Lung (tissue), 12 donors: ENCODE data around the gene COMMD4. TPM values are rescaled to one million over a fixed set of nuclear protein-coding genes. Genes with fewer than 3 reads are reported as not detected.
"Not testable (repeated sequence)": the region's sequence is repeated elsewhere in the genome, so short reads cannot be mapped to it uniquely, and the experiment has no call there.

Source experiments
- ATAC-seq: fragments of 200-7000 bp; cut with Tn5 transposase; one replicate; pipeline ENCODE4 v1.9.1; 2020; ENCODE audit warnings: moderate number of reproducible peaks; ENCODE audit not compliant: insufficient read depth, low FRiP score
- DNase-seq, 3 donors: peaks; one replicate each; pipeline ENCODE4 v3.0.0-alpha.2; 2013 to 2017
- H3K27ac ChIP-seq, 2 donors: one replicate each; pipeline ENCODE4 v1.5.1; 2013; ENCODE audit warnings: mild to moderate bottlenecking in 2 of 2, moderate library complexity in 2 of 2, control low read depth in 1 of 2, inconsistent platforms in 1 of 2, low read depth in 1 of 2, low read length in 1 of 2
- H3K27me3 ChIP-seq, 3 donors: one replicate each; pipeline ENCODE4 v1.5.1; 2013; ENCODE audit warnings: low read length in 2 of 3; ENCODE audit not compliant: control insufficient read depth in 3 of 3, insufficient read depth in 3 of 3
- H3K36me3 ChIP-seq, 4 donors: one replicate each; pipeline ENCODE4 v1.5.1; 2013; ENCODE audit warnings: low read length in 4 of 4, mild to moderate bottlenecking in 1 of 4, moderate library complexity in 1 of 4; ENCODE audit not compliant: control insufficient read depth in 4 of 4, insufficient read depth in 4 of 4
- H3K4me1 ChIP-seq, 5 donors: one replicate each; pipeline ENCODE4 v1.5.1; 2013; ENCODE audit warnings: low read length in 5 of 5, mild to moderate bottlenecking in 2 of 5, moderate library complexity in 1 of 5; ENCODE audit not compliant: control insufficient read depth in 5 of 5, insufficient read depth in 5 of 5
- H3K4me3 ChIP-seq: one replicate; pipeline ENCODE4 v1.5.1; 2013; ENCODE audit warnings: mild to moderate bottlenecking, control low read depth, moderate library complexity
- H3K9ac ChIP-seq, 2 donors: one replicate each; pipeline ENCODE4 v1.5.1; 2013; ENCODE audit warnings: low read length in 2 of 2, control low read depth in 1 of 2; ENCODE audit not compliant: insufficient read depth in 1 of 2
- H3K9me3 ChIP-seq, 4 donors: one replicate each; pipeline ENCODE4 v1.5.1; 2013; ENCODE audit warnings: low read length in 3 of 4, mild to moderate bottlenecking in 1 of 4, moderate library complexity in 1 of 4; ENCODE audit not compliant: control insufficient read depth in 4 of 4, insufficient read depth in 3 of 4
- WGBS, 2 donors: extraction: QIAGEN DNeasy Blood & Tissue Kit; methylation state at CpG; one replicate each; pipeline ENCODE4 v1.1.7; 2013; 5-methylcytosine and 5-hydroxymethylcytosine counted together
- polyA plus RNA-seq, 2 donors: library from polyadenylated mRNA; stranded (reverse); fragments of 200-250 nt; gene quantifications; one replicate each; pipeline ENCODE4 v1.2.1, GENCODE V29; 2013
- total RNA-seq, 2 donors: library from RNA; depleted of rRNA in 1 of 2; stranded (reverse); fragments of >200 nt in 1 of 2; gene quantifications; one replicate each; pipeline ENCODE4 v1.2.1, GENCODE V29; 2014 to 2021
- TF ChIP-seq, protein P1 (sequence below): IDR thresholded peaks from 2 replicates; pipeline ENCODE4 v1.5.1; 2012; ENCODE audit warnings: mild to moderate bottlenecking; ENCODE audit errors: control extremely low read depth, extremely low read depth
- donor health status: control.
- donor health status: control.
- donor health status: Bipolar disorder and iron deficiency.
- donor health status: healthy.
- donor health status: DM: yes; HTN: yes; CAD: no.

COMMD4 gene
- total and polyA plus RNA-seq, 4 donors, result 36.2 to 135 (median 88.1) TPM

DNA sequence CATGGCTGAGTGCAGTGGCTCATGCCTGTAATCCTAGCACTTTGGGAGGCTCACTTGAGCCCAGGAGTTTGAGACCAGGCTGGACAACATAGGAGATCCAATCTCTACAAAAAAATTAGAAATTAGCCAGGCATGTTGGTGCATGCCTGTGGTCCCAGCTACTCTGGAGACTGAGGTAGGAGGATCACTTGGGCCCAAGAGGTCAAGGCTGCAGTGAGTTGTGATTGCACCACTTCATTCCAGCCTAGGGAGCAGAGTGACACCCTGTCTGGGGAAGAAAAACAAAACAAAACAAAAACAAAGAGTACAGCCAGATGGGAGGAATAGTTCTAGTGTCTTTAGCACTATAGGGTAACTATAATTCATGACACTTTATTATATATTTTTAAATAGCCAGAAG, 26.2 kb upstream of the COMMD4 start:
- Histone ChIP-seq H3K27me3 (peaks cover 0 to 14% (median 5%) of the 10 kb centered on the region in 3 donors), H3K4me1 (no peaks in the 10 kb centered on the region), H3K4me3 (no peak overlapping the region), H3K9ac (no peak overlapping the region), H3K27ac (no peak overlapping the region), H3K36me3 (no peaks in the 10 kb centered on the region), H3K9me3 (no peaks in the 10 kb centered on the region)
- TF ChIP-seq, protein P1, sequence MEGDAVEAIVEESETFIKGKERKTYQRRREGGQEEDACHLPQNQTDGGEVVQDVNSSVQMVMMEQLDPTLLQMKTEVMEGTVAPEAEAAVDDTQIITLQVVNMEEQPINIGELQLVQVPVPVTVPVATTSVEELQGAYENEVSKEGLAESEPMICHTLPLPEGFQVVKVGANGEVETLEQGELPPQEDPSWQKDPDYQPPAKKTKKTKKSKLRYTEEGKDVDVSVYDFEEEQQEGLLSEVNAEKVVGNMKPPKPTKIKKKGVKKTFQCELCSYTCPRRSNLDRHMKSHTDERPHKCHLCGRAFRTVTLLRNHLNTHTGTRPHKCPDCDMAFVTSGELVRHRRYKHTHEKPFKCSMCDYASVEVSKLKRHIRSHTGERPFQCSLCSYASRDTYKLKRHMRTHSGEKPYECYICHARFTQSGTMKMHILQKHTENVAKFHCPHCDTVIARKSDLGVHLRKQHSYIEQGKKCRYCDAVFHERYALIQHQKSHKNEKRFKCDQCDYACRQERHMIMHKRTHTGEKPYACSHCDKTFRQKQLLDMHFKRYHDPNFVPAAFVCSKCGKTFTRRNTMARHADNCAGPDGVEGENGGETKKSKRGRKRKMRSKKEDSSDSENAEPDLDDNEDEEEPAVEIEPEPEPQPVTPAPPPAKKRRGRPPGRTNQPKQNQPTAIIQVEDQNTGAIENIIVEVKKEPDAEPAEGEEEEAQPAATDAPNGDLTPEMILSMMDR, result no peak
- no peak for ATAC-seq
- DNase-seq, result no peak

DNA sequence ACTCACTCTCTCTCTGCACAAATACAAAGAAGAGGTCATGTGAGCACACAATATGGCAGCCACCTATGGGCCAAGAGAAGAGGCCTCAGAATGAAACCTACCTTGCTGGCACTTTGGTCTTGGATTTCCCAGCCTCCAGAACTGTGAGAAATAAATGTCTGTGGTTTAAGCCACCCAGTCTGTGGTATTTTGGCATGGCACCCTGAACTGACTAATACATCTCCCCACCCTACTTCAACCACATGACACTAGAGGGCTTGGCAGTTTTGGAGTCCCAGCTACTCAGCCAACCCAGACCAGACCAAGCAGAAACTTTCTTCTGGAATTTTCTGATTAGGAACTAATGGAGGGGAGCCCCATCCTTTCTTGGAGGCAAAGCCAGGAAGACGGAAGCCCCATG, 23.3 kb upstream of the COMMD4 start:
- H3K36me3 ChIP-seq, H3K27me3 ChIP-seq, H3K9me3 ChIP-seq, DNase-seq, H3K4me1 ChIP-seq, H3K9ac ChIP-seq, ATAC-seq, H3K27ac ChIP-seq, H3K4me3 ChIP-seq: not testable (repeated sequence)
- 95 to 97% methylated on average over 1 of the region's 1 CpG for WGBS, 2 donors

DNA sequence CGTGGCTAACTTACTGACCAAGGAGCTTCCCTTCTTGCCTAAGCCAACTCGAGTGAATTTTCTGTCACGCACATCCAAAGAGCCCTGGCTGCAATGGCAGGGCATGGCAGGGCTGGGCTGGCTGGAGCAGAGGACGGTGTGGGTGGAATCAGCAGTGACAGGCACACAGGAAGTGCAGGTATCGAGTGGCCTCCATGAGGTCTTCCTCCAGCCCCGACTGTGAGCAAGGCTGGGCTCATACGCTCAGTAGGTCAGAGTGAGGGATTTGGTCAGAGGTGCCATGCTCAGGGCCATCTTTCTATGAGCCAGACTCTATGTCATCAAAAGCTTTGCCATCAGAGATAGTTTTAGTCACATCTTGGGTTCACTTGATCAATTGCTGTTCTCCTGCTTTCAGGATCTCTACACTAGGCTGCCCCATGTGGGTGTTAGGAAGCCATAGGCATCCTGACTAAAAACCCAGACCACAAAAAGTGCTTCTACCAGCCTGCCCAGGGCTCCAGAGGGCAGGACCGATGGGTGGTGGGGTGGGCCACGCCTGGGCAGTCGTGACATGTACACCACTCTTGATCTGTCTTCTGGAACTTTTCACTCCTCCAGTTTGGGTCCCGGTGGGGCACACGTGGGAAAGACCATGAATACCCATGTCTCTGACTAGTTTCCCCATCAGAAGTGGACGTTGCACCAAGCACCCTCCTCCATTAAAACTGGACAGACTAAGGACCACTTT, 22.6 kb upstream of the COMMD4 start:
- Histone ChIP-seq H3K4me1 (no peaks in the 10 kb centered on the region), H3K27me3 (peaks cover 0 to 3% (median 0%) of the 10 kb centered on the region in 3 donors), H3K9me3 (no peaks in the 10 kb centered on the region), H3K4me3 (no peak overlapping the region), H3K27ac (no peak overlapping the region), H3K9ac (no peak overlapping the region), H3K36me3 (no peaks in the 10 kb centered on the region)
- TF ChIP-seq, protein P1, result no peak
- DNase-seq, result no peak
- ATAC-seq, result no peak
- 88 to 92% methylated on average over 13 of the region's 13 CpGs for WGBS, 2 donors

DNA sequence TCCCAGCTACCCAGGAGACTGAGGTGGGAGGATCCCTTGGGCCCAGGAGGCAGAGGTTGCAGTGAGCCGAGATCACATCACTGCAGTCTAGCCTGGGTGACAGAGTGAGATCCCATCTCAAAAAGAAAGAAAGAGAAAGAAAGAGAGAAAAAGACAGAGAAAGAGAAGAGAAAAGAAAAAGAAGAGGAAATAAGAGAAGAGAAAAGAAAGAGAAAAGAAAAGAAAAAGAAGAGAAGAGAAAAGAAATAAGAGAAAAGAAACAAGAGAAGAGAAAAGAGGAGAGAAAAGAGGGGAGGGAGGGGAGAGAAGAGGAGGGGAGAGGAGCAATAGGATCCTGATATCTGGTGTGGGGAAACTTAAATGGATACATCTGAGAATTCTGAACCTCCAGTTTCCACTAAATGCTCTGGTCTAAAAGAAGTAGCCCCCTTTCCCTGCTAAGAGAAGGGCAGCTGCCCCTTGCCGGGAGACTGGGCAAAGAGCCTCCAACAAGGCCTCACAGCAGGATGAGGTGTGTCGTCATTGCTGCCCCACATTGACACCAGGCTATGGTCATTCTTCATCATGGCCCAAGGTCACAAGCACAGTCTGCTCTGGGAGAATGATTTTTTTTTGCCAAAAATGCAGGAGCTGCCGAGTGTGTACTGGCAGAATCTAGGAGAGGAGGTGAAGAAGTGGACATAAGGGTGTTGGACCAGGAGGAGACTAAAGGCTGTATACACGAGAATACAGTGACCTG, 21.1 kb upstream of the COMMD4 start:
- ATAC-seq (no peak), DNase-seq (no peak)
- H3K27me3 ChIP-seq, result peaks cover 0 to 3% (median 0%) of the 10 kb centered on the region in 3 donors
- no peak overlapping the region for H3K9ac ChIP-seq
- no peaks in the 10 kb centered on the region for H3K36me3 ChIP-seq
- 75 to 81% methylated on average over 5 of the region's 5 CpGs for WGBS, 2 donors
- TF ChIP-seq, protein P1, result no peak
- H3K4me3 ChIP-seq, result no peak overlapping the region
- H3K9me3 ChIP-seq, result no peaks in the 10 kb centered on the region
- no peaks in the 10 kb centered on the region for H3K4me1 ChIP-seq
- H3K27ac ChIP-seq, result no peak overlapping the region

DNA sequence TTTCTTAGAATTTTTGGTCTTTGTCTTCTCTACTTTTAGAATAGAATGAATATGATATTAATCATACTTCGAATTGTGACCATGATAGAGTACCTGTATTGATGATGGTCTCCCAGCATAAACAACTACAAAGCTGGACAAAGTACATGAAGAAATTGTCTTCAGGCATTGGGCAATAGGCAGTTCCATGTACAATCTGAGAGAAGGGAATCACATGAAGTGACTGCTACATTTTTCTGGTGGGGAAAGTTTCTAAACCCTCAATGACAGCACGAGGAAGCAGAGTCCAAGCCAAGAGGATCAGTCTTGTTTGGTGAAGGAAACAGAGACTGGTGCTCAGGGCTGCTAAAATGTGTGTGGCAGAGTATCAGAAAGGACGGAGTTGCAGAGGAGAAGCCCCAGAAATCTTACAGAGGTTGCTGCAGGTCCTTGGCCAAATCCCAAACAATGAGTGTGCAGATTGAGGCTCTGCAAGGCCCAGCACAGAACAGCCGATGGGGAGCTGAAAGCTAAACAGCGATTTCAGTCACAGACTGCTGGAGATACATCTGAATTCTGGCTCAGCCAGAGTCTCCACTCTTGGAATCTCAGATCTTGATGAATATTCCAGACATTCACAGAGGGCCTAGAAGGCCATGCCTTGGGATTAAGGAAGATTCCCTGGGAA, 16.5 kb upstream of the COMMD4 start:
- not testable (repeated sequence) for H3K27me3 ChIP-seq

More for the DNA sequence above, 16.5 kb upstream of the COMMD4 start:
- not testable (repeated sequence) for H3K36me3 ChIP-seq, ATAC-seq, H3K27ac ChIP-seq, H3K4me1 ChIP-seq, H3K9ac ChIP-seq, H3K9me3 ChIP-seq, DNase-seq, H3K4me3 ChIP-seq
- 82 to 87% methylated on average over 5 of the region's 5 CpGs for WGBS, 2 donors
